Coronary artery (tissue), 2 donors: ENCODE measurements around the gene EML6.

Source experiments
- DNase-seq: peaks from one replicate; pipeline ENCODE4 v3.0.0-alpha.2; 2017; ENCODE audit warnings: low spot score
- H3K27ac ChIP-seq, 2 donors: fragments of 200-600 bp; sonication (generic); one replicate each; pipeline ENCODE4 v1.5.1; 2016 to 2019
- H3K4me3 ChIP-seq: fragments of 200-600 bp; sonication (generic); 2 replicates; pipeline ENCODE4 v1.5.1; 2016; ENCODE audit warnings: mild to moderate bottlenecking, moderate library complexity
- TF ChIP-seq, protein P1 (sequence below): fragments of 200-600 bp; sonication (generic); IDR thresholded peaks from one replicate; pipeline ENCODE4 v1.5.1; 2019; ENCODE audit warnings: antibody characterized with exemption

The EML6 gene

DNA sequence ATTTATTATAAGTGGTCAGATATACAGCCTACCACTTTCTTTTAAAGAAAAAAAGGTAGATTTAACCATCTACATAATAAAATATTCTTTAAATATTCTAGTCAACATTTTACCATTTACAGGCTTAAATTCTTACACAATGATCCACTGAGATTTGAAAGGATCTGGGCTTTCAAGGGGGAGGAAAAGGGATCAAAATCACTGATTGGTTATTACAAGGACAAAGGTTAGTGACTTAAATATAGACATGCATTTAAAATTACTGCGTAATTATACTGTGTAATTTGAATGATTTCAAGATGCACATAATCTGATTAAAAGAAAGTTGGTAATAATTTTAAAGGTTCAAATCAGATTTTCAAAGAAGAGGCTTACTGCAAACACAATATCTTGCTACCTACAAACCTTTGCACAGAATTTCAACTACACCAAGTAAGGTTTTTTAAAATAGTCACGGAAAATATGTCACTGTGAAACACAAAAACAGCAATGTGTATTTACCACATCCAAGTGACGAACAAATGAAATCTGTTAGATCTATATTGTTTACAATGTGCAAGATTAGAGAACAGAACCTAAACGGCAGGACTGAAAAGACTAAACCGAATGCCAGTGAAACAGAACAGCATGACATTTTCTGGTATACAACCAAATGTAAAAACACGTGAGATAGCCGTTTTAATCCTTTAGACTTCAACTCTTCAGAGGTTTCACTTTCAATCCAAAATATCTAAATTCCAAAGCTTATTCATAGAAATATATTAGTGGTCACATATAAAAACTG is 286.0 kb downstream of the EML6 start:
- no peak for DNase-seq
- Histone ChIP-seq H3K4me3 (peak overlapping the region; percentile 56), H3K27ac (no peak overlapping the region)
- TF ChIP-seq, protein P1, sequence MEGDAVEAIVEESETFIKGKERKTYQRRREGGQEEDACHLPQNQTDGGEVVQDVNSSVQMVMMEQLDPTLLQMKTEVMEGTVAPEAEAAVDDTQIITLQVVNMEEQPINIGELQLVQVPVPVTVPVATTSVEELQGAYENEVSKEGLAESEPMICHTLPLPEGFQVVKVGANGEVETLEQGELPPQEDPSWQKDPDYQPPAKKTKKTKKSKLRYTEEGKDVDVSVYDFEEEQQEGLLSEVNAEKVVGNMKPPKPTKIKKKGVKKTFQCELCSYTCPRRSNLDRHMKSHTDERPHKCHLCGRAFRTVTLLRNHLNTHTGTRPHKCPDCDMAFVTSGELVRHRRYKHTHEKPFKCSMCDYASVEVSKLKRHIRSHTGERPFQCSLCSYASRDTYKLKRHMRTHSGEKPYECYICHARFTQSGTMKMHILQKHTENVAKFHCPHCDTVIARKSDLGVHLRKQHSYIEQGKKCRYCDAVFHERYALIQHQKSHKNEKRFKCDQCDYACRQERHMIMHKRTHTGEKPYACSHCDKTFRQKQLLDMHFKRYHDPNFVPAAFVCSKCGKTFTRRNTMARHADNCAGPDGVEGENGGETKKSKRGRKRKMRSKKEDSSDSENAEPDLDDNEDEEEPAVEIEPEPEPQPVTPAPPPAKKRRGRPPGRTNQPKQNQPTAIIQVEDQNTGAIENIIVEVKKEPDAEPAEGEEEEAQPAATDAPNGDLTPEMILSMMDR, result no peak

DNA sequence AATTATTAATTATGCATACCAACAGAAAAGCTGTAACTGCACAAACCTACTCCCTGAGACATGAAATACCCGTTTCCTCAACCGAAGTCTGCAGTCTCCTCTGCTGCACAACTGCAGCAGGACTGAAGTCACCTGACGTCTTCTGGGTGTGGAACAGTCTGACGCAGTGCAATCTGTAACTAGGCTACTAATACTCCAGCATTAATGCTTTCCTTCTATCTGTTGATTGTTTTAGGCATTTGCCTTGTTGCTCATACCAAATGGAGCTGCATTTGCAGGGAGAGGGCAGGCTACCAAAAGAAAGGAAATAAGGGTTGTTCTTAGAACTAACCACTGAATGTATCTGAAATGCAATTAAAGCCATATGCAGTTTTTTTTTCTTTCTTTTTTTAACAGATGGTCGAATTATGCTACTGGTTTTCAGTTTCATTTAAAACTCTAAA is 286.7 kb downstream of the EML6 start:
- Histone ChIP-seq H3K4me3 (peak overlapping the region; percentile 56), H3K27ac (peak overlapping the region in 1 of 2 donors; percentile 42)
- TF ChIP-seq, protein P1, result no peak
- DNase-seq, result no peak

DNA sequence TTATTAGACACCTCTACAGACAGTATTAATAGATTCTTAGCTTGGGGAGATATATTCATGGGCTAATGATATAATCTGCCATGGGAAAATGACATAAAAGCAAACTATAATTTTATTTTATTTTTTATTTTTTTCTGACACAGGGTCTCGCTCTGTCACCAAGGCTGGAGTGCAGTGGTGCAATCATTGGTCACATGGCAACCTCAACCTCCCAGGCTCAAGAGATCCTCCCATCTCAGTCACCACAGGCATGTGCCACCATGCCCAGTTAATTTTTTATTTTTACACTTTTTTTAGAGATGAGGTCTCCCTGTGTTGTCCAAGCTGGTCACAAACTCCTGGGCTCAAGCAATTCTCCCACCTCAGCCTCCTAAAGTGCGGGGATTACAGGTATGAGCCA is 287.5 kb downstream of the EML6 start:
- TF ChIP-seq, protein P1, result no peak
- no peak overlapping the region for H3K4me3 ChIP-seq
- H3K27ac ChIP-seq, result peak overlapping the region in 1 of 2 donors; percentile 11
- DNase-seq, result no peak

DNA sequence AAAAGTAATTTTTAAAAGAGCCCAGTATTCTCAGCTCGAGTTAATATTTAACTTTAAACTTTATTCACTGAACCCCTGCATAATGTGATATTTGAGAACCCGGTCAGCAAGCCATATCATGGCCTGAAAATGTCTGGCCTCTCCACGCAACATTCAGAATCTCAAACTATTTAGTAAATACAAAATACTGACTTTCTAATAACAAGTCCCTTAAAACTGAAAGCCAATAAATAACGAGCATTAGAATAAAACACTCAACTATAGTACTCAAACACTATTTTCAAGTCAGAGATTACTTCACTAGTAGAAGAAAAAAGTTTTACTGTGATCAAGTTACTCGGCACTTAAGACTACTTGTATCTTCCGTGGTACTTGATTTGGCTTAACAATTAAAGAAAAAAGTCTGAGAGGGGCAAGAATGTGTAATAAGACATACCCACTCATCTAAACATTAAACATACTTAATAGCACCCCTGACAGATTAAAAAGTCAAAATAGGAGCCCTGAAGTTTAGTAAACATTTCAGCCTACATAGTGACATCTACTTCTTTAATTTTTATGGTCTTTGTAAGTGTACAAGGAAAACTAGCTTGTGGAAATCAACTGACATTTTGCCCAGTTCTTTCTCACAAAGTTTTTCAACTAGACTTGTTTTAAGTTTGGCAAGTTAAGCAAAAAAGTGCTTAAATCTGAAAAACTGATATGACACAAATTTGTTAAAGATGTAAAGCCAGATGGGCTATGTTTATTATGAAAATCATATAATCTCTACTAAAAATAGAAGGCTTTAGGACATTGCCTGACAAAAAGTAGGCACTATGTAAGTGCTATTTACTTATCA is 288.6 kb downstream of the EML6 start:
- peak overlapping the region; percentile 9 to 29 for H3K27ac ChIP-seq
- peak overlapping the region; percentile 15 for H3K4me3 ChIP-seq
- TF ChIP-seq, protein P1, result no peak
- DNase-seq, result no peak

DNA sequence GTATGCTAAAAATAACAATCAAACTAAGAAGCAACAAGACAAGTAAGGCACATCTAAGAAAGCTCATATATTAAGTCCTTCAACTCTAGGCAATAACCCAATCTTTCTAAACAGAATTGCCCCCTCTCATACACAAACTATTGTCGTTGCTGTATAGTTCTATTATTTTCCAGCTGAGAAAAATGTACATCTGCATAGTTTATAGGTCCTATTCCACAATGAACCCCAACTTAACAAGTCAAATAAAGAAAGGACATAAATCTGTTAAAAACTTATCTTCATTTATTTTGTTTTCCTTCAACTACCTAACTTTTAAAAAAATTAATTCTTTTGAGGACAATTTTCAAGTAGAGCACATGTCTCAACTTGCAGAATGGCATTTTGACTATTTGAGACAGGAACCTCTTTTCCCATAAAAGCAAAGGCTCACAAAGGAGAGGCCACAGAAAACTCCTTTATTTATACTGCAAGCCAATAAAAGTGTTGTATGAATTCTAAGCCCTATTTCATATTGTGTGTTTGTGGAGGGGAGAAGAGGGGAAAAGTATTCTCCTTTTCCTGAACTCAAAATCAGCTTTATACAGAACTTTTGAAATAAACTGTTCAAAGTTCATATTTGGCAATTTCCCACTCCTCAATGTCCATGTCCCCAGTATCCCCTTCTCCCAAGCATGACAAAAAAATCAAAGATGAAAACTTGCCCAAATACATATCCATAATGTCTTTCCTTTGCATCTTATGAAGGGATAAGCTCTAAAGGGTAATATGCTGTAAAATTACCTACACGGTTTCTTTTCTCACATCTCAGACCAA is 289.4 kb downstream of the EML6 start:
- no peak for DNase-seq
- TF ChIP-seq, protein P1, result no peak
- Histone ChIP-seq H3K4me3 (no peak overlapping the region), H3K27ac (peak overlapping the region; percentile 9 to 29)

DNA sequence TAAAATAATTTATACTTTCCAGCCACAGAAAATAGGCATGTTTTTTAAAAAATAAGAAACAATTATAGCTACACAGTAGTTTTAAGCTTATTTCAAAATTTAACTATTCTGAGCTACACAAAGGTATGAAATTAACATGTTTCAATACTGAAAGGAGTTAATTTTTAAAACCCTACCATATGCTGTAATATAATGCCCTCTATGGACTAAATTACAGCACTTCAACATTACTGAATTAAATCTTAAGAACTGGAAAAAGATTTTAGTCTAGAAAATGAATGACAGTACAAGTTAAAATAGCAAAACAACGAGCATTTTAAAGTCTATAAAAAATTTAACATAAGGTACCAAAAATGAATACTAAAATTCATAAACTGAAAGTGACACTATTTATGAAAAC is 290.5 kb downstream of the EML6 start:
- H3K4me3 ChIP-seq, result no peak overlapping the region
- no peak overlapping the region for H3K27ac ChIP-seq
- DNase-seq, result no peak
- TF ChIP-seq, protein P1, result no peak
